OCI-M1 (cell line): ENCODE data around the gene TBRG1.

Experiments
- DNase-seq: peaks from one replicate; lab custom pipeline; 2025; lab: John Stamatoyannopoulos, UW

TBRG1 gene

DNA sequence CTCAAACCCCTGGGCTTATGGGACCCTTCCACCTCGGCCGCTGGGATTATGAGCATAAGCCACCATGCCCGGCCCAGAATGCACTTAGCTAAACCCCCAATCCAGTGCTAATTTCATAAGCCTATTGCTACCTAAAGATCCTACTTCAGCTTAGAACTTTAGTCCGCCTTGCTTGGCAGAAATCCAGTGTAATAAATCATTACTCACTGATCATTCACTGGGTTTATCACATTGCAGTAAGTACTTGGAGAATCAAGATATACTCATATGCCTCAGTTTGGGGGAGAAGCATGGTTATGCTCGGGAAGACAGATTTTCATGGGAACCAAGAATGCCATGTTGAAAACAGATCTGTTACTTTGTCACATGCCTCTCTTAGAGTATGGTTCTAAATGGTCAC lies 3.8 kb upstream of the TBRG1 start:
- DNase-seq = no peak

DNA sequence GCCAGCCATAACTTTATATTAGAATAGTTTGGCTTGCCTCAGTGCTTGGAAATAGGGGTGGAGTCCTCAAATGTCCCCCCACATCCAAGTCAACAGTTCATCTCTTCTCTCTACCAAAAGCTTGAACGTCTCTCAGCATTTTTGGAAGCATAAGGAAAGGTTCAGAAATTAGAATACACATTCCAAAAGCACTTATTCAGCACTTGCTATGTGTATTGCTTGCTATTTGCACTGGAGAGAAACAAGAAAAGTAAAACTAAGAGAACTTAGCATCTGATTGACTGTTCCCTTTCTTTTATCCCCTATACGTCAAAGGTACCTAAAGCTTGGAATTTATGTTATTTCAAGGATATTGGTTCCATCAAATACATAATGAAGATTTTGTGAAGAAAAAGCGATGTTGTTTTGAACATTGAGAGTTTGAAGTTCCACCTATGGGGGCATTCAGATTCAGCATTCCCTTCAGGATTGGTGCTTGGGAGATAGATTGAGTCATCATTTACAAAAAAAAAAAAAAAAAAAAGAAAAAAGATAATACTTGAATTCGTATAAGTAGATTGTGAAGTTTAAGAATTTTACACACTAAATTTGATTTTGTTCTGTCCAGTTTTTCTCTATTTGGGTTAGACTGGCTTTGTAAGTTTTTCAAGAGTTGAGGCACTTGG lies 1.3 kb downstream of the TBRG1 start:
- no peak for DNase-seq

DNA sequence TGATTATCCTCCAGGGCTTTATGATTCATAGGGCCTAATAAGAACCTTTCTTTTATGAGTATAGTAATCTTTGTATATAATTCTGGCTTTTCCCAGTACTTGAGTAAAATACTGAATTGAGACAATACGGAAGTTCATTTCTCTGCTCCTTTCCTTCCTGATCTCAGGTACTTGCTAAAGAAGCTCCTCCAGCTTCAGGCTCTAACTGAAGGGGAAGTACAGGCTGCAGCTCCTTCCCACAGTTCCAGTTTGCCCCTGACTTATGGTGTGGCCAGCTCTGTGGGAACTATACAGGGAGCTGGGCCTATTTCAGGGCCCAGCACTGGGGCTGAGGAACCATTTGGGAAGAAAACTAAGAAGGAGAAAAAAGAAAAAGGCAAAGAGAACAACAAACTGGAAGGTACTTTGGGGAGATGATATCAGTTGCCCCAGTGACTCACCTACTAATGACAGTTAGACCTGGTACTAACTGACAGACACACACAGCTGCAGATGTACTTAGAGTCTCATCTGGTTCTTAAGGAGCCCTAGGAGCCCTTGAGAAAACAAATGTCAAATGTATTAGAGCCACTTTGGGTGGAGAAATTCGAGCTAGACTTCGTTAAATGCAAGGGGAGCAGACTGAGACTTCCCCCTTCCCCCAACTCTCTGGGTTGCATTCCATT lies 3.0 kb downstream of the TBRG1 start:
- no peak for DNase-seq

DNA sequence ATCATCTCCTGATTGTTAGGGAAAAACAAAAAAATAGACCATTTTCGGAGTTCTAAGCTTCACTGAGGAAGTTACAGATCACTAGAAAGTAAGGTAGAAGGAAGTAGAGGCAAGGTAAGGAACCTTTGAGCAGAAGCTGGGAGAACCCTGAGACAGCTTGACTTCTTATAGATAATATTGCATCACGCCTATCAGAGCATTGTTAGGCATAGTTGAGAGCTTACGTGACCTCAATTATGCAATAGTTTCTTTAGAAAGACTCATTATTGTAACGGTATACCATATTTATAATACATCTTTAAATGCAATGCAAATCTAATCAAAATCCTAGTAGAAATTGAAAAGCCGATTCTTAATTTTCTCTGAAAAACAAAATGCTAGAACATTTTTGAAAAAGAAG lies 4.9 kb downstream of the TBRG1 start:
- no peak for DNase-seq

DNA sequence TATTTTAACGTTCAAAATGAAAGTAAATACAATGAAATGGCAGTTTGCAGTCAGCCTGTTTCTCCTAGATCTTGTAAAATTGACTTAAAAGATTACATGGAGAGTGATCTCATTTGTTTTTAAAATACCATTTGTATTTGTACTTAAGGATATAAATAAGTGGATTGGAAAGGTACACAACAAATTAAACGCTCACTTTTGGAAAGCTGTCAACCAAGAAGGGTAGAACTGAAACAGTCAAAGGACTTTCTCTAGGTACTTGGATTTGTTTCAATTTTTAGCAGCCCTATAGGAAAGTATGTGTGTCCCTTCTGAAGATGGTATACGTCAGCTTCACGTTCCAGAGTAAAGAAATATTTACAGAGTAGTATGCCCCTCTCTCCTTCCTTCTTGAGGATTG lies 7.3 kb downstream of the TBRG1 start:
- no peak for DNase-seq

DNA sequence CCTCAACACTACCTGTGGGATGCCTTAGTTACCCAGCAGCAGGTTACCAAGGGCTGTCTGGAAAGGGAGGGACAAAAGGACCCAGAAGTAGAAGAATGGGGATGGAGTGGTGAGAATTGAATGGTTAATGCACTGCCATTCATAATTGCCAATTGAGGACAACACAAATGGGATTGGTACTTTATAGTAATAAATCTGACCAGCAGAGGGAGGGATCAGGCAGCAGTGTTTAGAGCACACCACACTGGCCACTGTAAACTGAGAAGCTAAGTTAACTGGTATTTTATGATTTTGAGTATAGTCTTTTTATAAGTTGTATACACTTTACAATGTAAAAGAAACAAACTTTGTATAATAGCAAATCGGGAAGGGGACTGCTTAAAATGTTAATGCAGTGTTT lies 10.7 kb downstream of the TBRG1 start:
- DNase-seq = peak; percentile 62

DNA sequence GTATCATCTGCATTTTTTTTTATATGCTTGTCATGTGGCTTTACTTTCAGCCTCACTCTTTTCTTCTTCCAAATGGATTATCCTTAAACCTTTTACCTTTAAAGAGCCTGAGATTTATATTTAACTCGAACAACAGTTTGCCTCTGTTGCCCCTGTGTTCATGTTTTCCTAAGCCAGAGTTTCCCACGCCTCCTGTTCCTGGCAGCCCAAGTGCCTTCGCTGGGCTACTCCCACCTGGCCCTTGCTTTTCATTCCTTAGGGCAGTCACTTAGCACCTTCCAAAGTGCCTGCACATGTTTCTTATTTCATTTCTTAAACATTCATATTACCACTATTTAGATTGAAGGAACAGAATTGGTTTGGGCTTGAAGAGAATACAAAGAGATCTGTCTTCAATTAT lies 13.3 kb downstream of the TBRG1 start:
- no peak for DNase-seq

DNA sequence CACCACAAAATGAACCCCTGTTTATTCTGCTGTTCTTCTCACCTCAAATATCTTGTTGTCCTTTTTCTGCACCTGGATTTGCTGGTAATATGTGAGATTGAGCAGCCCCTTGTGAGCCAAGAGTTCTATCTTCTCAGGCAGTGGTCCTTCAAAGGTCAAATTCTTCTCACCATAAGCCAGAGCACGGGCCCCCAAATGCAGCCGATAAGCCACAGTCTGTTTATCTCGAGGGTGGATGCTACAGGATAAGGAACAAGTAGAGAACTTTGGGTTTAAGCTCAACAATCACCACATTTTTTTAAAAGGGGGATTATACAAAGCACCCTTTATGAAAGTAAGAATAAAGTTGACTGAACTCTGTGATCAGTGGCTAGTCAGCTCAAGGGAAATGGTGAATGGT lies 15.8 kb downstream of the TBRG1 start:
- DNase-seq = peak; percentile 61

DNA sequence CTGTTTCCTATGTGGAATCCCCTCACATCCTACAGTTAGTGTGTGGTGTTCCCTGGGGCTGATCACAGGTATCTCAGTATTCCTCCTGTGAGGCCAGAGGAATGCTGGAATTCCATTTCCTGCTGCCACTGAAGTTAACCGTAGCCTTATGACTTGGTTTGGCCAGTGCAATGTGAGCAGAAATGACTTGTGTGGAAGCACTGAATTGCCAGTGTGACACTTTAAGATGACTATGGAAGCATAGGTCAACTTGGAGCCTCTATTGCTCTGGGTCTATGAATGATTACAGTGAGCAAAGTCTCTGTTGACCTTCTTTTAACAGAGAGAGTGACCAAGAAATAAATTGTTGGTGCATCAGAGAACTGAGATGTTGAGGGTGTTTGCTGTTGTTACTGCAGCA lies 16.5 kb downstream of the TBRG1 start:
- DNase-seq = no peak

DNA sequence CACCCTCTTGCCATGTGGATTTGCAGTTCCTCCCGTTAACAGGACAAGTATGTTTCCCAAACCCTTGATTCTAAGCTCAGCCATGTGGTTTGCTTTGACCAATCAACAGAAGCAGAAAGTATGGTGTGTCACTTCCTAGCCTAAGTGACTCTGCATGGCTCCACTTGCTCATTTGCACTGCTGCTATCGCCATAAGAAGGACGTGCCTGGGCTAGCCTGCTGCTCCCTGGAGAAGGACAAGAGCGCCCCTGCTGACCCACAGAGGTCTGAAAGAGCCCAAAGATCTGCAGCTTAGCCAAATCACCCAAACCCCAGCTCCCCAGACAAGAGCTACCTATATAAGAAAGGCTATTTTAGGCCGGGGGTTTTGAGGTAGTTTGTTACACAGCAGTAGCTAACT lies 18.0 kb downstream of the TBRG1 start:
- peak; percentile 26 for DNase-seq

DNA sequence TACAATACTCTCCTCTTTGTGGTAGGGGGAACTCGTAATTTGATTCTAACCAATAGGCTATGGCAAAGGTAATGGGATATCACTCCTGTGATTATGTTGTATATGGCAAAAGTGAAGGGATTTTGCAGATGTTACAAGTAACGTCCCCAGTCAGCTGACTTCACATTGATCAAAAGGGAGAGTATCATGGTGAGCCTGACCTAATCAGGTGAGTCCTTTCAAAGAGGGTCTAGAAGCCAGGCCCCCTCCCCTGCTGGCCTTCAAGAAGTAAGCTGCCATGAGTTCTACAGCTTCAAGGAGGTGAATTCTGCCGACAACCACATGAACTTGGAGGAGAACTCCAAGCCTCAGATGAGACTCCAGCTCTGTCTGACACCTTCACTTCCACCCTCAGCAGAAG lies 20.0 kb downstream of the TBRG1 start:
- DNase-seq = peak; percentile 65

DNA sequence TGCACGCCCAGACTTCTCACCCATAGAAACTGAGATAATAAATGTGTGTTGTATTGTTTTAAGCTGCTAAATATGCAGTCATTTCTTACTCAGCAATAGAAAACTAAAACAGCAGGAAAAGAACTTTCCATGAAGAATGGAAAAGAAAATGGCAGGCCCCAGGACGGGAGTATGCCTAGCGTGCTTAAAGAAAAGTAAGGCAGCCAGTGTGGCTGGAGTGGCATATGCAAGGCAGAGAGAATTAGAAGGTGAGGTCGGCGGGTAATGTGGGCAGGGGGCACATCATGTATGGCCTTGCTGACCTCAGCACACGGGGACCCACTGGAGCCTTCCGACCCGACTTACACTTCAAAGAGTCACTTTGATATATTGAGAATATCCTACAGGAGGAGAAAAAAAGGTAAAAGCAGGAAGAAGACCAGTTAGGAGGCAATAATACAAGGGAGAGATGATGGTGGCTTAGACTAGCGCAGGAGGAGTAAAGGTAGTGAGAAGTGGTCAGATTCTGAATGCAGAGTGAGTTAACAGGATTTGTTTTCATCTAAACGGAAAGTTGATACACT lies 20.5 kb downstream of the TBRG1 start:
- DNase-seq = no peak

DNA sequence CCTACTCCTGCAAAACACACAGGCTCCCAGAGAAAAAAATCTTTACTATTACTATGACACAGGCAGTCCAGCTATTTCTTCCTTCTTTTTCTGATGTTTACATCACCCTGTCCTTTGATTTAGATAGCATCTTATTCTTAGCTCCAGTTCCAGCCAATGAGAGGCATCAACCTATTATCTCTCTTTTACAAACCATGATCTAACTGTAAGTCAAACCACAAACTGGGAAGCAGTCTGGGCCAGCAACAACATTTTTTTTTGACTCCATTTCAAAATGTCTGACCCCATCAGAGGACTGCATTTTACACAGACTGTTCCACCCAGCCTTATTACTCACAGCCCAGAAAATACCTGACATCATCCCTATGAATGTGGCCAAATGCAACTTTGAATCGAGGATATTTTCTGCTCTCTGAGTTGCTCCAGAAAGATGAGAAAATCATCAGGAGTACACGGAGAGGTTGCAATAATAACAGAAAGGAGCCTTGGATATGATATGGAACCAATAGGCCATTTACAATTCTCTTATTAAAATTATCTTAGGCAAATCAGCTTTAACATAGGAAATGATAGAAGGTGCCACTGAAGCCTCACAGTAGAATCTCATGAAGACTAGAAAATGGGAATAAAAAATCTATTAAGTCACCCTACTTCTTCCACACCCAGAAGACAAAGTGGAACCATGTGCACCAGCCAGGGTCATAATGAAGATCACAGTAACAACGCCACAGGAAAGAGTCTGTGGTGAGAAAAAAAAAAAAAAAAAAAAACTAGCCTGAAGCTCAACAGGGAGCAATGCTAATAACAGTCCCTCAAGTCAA lies 21.2 kb downstream of the TBRG1 start:
- peak; percentile 99 for DNase-seq

DNA sequence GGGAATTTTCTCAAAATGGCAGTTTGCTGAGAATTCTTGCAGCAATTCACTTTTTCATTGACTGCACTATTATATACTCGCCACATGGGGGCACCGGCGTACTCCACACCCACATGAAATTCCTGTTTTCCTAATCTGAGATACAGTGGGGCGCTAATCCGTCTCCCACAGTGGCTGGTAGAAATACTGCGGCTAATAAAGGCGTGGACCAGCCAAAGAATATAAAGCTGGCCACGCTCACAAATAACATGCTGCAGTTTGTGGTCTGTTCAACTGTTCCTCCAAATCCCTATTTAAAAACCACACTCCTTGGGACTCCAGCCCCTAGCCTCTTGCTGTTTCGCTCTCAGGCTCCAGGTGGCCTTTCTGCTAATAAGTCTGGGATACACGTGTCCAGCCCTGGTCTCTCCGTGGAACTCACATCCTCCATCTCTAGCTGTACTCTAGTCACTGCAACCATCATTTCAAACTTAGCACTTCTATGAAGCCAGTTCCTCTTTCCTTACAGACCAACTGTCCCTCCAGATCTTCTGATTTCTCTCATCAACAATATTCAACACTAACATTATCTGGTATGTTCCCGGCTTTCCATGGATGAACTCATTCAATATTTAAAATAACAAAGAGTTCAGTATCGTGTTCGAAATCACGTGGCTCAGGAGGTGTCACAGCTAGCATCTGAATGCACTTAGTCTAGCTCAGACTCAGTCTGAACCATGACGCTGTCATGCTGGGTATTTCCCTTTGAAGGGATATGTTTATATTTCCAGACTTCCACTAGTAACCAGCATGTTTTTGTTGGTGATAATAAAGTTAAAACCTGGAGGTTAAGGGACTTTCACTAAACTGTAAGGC lies 22.0 kb downstream of the TBRG1 start:
- DNase-seq = peak; percentile 95

DNA sequence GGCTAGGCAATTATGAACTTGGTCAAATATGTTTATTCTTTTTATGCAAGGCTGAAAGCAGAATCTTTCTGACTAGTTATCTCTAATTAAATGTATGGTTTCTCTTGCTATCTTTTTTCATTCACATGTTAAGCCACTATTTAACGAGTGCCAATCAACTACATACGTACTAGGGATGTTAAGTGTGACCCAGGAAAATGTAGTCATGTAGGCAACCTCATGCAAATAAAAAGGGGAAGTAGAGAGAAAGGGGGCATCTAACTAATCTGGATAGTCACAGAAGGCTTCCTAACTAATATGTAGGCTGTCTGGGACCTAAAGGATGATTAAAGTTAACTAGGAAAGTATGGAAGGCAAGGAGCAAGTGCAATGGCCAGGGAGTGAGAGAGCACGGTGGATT lies 23.5 kb downstream of the TBRG1 start:
- peak; percentile 81 for DNase-seq

DNA sequence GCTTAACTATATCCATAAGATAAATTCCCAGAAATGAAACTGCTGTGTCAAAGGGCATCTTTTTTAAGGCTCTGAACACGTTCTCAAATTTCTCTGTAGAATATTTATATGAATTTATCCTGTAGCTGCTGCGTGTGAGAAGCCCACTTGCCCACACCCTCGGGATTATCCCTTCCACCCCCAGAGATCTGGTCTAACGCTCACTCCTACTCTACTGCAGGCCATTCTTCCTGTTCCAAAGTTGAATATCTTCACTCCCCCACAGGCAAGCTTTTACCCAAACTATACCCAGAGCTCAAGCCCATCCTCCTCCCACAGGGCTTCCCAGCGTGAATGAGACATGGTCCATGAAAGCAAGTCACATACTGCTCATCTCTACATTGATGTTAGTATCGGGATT lies 25.9 kb downstream of the TBRG1 start:
- DNase-seq = no peak

DNA sequence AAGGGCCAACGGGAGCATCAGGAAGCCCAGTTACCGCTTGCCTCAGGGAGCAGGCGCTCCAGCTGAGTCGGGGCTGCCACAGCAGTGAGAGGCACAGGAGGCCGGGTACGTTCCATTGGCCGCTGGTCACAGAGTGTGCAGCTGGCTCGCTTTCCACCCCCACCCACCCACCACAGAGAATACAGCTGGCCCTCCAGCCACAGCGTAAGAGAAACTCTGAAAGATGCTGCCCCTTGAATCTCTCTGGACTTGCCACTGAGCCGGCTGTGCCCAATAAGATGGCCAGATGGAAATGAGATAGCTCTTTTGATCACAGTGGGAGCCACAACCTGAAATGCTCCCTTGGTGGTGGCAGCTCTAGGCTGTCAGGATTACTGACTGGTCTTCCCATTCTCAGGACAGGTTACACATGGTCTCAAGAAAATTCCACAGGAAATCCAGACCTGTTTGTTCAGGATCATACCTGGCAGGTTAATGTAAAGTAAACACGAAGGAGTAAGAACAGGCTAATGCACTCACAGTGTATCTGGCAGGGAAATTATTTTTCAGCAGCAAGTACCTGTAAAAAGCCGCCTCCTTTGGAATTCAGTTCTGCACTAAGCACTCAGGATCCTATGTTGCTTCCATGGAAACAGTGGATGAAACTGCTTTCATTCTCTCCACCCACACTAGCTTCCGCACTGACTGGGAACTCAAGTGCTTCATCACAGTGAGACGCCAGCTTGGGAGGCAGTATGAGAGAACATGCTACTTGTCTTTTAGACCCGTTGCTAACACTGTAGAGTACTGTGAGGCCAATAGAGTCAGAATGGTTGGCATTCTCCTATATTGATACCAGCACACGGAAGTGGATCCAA lies 34.3 kb downstream of the TBRG1 start:
- DNase-seq = no peak

DNA sequence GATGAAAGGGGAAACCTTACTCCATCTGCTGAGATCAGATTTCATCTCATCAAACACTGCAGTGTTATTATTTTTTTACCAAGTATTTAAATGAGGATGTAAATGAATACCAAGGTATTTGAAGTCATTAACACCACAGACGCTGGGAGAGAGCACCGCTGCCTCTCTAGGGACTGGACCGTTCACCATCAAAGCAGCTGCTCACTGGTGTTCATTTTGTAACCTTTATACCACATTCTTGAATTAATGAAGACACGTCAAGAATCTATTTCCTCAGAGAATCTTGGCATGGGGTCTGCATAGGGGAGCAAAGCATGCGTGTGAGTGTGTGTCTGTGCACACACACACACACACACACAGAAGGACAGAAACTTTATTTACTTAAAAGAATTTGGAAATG lies 35.2 kb downstream of the TBRG1 start:
- no peak for DNase-seq

DNA sequence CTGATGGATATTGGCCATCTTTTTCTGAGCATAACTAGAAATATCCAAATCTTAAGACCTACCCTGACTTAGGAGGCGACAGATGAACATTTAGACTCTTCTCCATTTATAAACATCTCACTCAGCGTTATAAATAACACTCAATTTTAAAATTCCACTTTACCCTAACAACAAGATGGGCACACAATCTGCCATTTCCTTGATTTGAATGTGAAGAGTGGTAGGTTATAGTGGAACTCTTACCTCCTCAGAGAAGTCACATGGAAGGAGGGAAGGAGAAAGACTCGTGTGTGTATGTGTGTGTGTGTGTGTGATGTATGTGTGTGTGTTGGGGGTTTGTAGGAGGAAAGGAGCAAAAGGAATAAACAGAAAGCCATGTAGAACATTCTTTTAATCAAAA lies 35.8 kb downstream of the TBRG1 start:
- DNase-seq = no peak

DNA sequence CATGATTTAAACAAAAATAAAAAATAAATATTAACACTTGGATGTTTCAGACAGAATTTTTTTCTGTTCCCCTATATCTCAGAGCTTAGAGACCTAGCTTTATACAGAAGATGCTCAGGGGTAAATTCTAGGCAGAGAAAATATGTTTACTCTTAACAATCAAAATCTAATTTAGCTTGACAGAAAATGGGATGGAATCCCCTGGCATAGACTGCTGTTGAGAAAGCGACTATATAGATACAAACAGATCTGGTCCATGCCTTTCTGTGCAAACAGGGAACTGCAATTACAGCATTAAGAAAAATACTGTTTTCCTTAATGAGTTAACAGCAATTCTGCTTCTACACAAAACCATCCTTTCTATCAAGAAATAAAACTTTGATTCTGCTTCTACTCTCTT lies 36.3 kb downstream of the TBRG1 start:
- DNase-seq = no peak

DNA sequence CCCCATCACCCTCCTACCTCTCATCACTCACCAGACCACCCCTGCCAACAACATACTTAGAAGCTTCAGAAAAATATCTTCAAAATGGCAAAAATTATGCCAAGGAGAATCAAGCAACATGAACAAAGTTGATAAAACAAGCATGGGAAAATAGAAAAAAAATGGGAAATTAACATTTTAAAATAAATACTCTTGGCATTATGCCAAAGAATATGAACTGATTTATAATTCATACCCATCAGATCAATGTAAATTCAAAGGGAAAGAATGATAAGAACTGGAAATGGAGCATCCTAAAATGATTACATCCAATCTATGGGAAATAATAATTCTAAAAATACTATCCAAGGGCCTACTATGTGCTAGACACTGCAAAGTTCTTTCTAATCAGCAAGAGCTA lies 38.9 kb downstream of the TBRG1 start:
- DNase-seq = no peak
